ENCODE measurements around the gene BUD23.

Gene BUD23

DNA sequence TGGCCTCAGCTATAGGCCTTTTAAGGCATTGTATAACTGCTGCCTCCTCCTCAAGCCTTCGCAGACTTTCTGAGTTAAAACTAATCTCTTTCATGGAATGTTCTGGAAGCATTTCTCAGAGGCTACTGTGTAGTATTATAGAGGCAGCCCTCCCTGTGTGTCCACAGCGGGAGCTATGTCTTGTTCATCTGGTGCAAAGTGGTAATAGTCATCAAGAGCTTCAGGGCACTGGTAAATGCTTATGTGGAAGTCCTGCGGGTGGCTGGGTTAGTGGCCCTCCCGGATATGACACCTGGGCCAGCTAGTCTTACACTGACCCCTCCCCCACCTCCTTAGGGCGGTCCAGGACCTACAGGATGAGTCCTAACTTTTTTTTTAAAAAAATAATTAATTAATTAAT is 57.4 kb downstream of the BUD23 start:
- FAIRE-seq, result no peak
- DNase-seq (ENCODE audit: low spot score), result no peak

DNA sequence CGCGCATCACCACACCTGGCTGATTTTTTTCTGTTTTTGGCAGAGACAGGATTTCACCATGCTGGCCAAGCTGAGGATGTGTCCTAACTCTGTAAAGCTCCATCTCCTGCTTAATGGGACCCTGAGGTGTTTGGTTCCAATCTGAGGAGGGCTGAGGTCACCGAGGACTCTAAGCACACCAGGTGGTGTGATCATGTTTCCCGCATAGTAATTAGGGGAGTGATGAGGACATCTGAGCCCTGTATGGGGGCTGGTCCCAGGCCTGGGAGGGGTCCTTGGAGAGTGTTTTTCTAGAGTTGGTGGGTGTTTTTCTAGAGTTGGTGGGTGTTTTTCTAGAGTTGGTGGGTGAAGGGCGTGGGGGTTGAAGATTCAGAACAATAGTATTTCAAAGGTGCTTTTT is 58.2 kb downstream of the BUD23 start:
- DNase-seq (ENCODE audit: low spot score), result no peak
- FAIRE-seq, result no peak

DNA sequence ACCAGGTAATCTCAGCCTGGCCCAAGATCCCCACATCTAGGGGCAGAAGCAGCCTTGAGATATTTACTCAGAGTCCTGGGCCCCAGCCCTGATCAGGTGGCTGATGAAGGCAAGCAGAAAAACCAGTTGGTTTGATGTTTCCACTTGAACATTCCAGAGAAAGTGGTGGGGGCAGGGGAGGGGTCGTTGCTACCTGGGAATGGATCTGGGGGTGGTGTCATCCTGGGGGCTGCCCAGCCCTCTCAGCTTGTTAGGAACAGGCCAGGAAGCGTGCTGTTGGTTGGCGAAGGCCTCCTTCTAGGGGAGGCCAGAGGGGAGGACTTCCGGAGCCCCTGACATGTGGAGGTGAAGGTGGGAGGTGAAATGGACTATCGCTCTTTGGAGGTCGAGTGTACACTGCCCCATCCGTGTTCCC is 58.9 kb downstream of the BUD23 start:
- no peak for DNase-seq (ENCODE audit: low spot score)
- no peak for FAIRE-seq

DNA sequence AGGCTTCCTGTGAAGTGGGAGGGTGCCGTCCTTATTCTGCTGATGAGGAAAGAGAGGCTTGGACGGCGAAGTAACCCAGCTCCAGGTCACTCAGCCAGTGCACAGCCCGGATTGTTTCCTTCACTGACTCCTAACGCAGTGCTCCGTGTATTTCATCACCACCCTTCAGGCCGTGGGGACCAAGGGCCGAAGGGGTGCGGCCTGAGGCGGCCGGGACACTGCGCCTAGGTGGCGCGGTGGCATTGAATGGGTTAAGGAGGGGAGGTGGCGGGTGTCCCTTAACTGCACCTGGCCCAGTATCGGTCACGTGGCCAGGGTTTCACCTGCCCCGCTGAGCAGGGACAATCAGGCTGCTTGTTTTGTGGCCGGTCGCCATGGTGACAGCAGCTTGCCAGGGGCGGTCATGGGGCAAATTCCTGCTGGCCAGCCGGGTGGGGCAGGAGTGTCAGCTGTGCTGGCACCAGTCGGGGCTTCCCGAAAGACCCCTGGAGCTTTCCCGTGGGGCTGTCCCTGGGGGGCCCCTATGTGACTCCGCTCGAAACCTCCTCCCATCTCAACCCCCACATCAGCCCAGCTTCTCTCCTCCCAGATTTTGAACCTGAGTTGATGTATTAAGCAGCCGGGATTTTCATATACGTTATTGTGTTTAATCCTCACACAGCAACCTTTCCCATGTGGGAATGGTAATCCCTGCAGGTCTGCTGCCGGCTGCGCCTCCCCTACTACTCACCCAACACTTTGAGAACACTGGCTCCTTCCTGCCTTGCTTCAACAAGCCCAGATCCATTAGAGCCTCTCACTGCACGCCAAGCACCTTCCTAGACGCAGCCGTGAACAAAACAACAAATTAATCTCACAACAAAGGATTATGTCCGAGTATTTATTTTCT is 59.6 kb downstream of the BUD23 start:
- no peak for FAIRE-seq
- peak; percentile 52 for DNase-seq (ENCODE audit: low spot score)

DNA sequence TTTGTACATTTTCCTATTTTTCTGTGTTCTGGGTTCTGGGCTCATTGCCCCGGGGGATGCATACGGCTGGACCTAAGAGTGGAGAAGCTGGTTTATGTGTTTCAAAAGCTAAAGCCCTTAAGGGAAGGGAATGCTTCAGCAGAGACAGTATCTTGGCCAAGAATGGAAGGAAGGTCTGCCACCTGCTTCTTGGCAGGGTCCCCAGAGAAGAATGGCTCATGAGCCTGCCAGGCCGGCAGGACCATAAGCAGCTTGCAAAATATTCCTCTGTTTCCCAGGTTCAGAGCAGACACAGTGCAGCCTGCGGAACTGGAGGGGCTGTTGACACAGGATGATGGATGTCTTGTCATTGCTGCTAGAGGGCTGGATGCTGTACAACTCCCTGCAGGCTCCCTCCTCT is 63.0 kb downstream of the BUD23 start:
- no peak for DNase-seq (ENCODE audit: low spot score)
- no peak for FAIRE-seq

Data from urothelium cell line (cell line).